Esophagus squamous epithelium (tissue), 5 donors: ENCODE data around the gene KCTD11. TPM values are rescaled to one million over a fixed set of nuclear protein-coding genes. Genes with fewer than 3 reads are reported as not detected.

ENCODE experiments used
- DNase-seq: peaks from one replicate; lab custom pipeline; 2025; lab: John Stamatoyannopoulos, UW
- H3K27ac ChIP-seq, 4 donors: fragments of 200-600 bp; sonication (generic); one replicate each; pipeline ENCODE4 v1.5.1; 2016 to 2019; ENCODE audit warnings: mild to moderate bottlenecking in 1 of 4
- H3K27me3 ChIP-seq, 4 donors: fragments of 200-600 bp; sonication (generic); 1 replicate in 3 of 4; 2 replicates in 1 of 4; pipeline versions ENCODE4 v1.5.1 to v1.6.0; 2017 to 2021; ENCODE audit warnings: antibody characterized with exemption in 1 of 4
- H3K36me3 ChIP-seq, 3 donors: fragments of 200-600 bp; sonication (generic); one replicate each; pipeline ENCODE4 v1.5.1; 2016 to 2019
- H3K4me1 ChIP-seq, 3 donors: fragments of 200-600 bp; sonication (generic); one replicate each; pipeline ENCODE4 v1.5.1; 2017 to 2019
- H3K4me3 ChIP-seq, 4 donors: fragments of 200-600 bp; sonication (generic); 1 replicate in 3 of 4; 2 replicates in 1 of 4; pipeline ENCODE4 v1.5.1; 2016 to 2019; ENCODE audit warnings: mild to moderate bottlenecking in 2 of 4, moderate library complexity in 1 of 4
- H3K9me3 ChIP-seq, 3 donors: fragments of 200-600 bp; sonication (generic); one replicate each; pipeline ENCODE4 v1.5.1; 2016 to 2019
- CTCF ChIP-seq, 6 experiments: fragments of 450-650 bp in 4 of 6; fragments of 200-600 bp in 2 of 6; sonication (generic) in 2 of 6; IDR thresholded peaks; one replicate each; pipeline ENCODE4 v1.5.1; 2016 to 2019; ENCODE audit warnings: antibody characterized with exemption in 6 of 6, mild to moderate bottlenecking in 4 of 6, moderate library complexity in 4 of 6
- POLR2A ChIP-seq, 4 donors: fragments of 450-650 bp; IDR thresholded peaks; one replicate each; pipeline ENCODE4 v1.6.1; 2017; ENCODE audit warnings: antibody characterized with exemption in 4 of 4, mild to moderate bottlenecking in 4 of 4, moderate library complexity in 3 of 4
- WGBS, 2 donors: methylation state at CpG; one replicate each; pipeline ENCODE4 v1.1.5; 2018; 5-methylcytosine and 5-hydroxymethylcytosine counted together
- intact Hi-C: fragments of 100-400 bp; cut with DNase I; formaldehyde crosslinking; loops from one replicate; pipeline ENCODE4 v1.15.0; 2022
- total RNA-seq, 4 donors: library from RNA; depleted of rRNA; stranded (reverse); fragments of >200 nt; gene quantifications; one replicate each; pipeline ENCODE4 v1.1.0, GENCODE V29; 2016
- donor health status: DM: yes; HTN: yes; CAD: no.

Gene KCTD11
- total RNA-seq, 4 donors from 2014 or later, result 12.6 to 26.6 (median 22.1) TPM

GRCh38 chr17:7352910-7353635 is 1.1 kb downstream of the KCTD11 start:
- Histone ChIP-seq H3K4me1 (peaks cover 48 to 77% (median 54%) of the 10 kb centered on the region in 3 donors), H3K9me3 (no peaks in the 10 kb centered on the region), H3K27ac (peak overlapping the region; percentile 98 to 100 (median 98)), H3K4me3 (peak overlapping the region; percentile 80 to 89 (median 87)), H3K27me3 (no peaks in the 10 kb centered on the region), H3K36me3 (no peaks in the 10 kb centered on the region)
- TF ChIP-seq CTCF (IDR thresholded peaks at IDR 0.05), result no peak
- no peak for TF ChIP-seq POLR2A (IDR thresholded peaks at IDR 0.05)
- no peak for DNase-seq
- intact Hi-C loops, result no loop called here
- WGBS, 2 donors, result 83 to 97% methylated on average over 1 to 6 of the region's 37 CpGs

- H3K9me3 ChIP-seq, result no peaks in the 10 kb centered on the region
- H3K27me3 ChIP-seq, result no peaks in the 10 kb centered on the region
- H3K4me1 ChIP-seq, result peaks cover 48 to 71% (median 54%) of the 10 kb centered on the region in 3 donors
- intact Hi-C loops, result no loop called here
- DNase-seq, result no peak
- no peaks in the 10 kb centered on the region for H3K36me3 ChIP-seq
- peak in 3 of 6 experiments; percentile 21 to 53 (median 27) for TF ChIP-seq CTCF (IDR thresholded peaks at IDR 0.05)
- TF ChIP-seq POLR2A (IDR thresholded peaks at IDR 0.05), result peak in 1 of 4 donors; percentile 23
- peak overlapping the region; percentile 98 to 100 (median 98) for H3K27ac ChIP-seq
- WGBS, 2 donors, result 39 to 51% methylated on average over 5 to 9 of the region's 9 CpGs
- H3K4me3 ChIP-seq, result peak overlapping the region in 3 of 4 donors; percentile 34 to 88 (median 80)
Measured at GRCh38 chr17:7354262-7354843, 2.4 kb downstream of the KCTD11 start.

GRCh38 chr17:7355053-7355452 is 3.1 kb downstream of the KCTD11 start, which contains the start of gene TMEM95:
Gene TMEM95, plus strand, starts transcription at chr17:7355156. Its CDS starts 49 bp downstream, at chr17:7355205.
- TF ChIP-seq CTCF (IDR thresholded peaks at IDR 0.05), result no peak
- TF ChIP-seq POLR2A (IDR thresholded peaks at IDR 0.05), result no peak
- H3K4me1 ChIP-seq, result peaks cover 43 to 64% (median 48%) of the 10 kb centered on the region in 3 donors
- H3K4me3 ChIP-seq, result peak within 1 kb of the TSS in 3 of 4 donors; percentile 34 to 88 (median 80)
- intact Hi-C loops, result loop anchor here (5.0 kb wide), 1 partner anchor 82 kb away; the partner anchor contains the start of genes FGF11 and TMEM102
- H3K36me3 ChIP-seq, result no peaks in the 10 kb centered on the region
- H3K27ac ChIP-seq, result peak within 1 kb of the TSS; percentile 98 to 100 (median 98)
- no CpG with 5 or more reads among the region's 10 CpGs for WGBS, 2 donors
- no peak for DNase-seq
- no peaks in the 10 kb centered on the region for H3K9me3 ChIP-seq
- H3K27me3 ChIP-seq, result no peaks in the 10 kb centered on the region

GRCh38 chr17:7355573-7355972 is 3.6 kb downstream of the KCTD11 start:
- H3K36me3 ChIP-seq, result no peaks in the 10 kb centered on the region
- peaks cover 38 to 59% (median 43%) of the 10 kb centered on the region in 3 donors for H3K4me1 ChIP-seq
- peak overlapping the region; percentile 98 to 100 (median 98) for H3K27ac ChIP-seq
- TF ChIP-seq CTCF (IDR thresholded peaks at IDR 0.05) (no peak), POLR2A (IDR thresholded peaks at IDR 0.05) (no peak)
- intact Hi-C loops, result loop anchor here (5.0 kb wide), 1 partner anchor 82 kb away; the partner anchor contains the start of genes FGF11 and TMEM102
- 67 to 82% methylated on average over 7 to 8 of the region's 8 CpGs for WGBS, 2 donors
- no peaks in the 10 kb centered on the region for H3K27me3 ChIP-seq
- DNase-seq, result no peak
- no peaks in the 10 kb centered on the region for H3K9me3 ChIP-seq
- H3K4me3 ChIP-seq, result no peak overlapping the region
